ENCODE data around the gene POLD2.

DNA sequence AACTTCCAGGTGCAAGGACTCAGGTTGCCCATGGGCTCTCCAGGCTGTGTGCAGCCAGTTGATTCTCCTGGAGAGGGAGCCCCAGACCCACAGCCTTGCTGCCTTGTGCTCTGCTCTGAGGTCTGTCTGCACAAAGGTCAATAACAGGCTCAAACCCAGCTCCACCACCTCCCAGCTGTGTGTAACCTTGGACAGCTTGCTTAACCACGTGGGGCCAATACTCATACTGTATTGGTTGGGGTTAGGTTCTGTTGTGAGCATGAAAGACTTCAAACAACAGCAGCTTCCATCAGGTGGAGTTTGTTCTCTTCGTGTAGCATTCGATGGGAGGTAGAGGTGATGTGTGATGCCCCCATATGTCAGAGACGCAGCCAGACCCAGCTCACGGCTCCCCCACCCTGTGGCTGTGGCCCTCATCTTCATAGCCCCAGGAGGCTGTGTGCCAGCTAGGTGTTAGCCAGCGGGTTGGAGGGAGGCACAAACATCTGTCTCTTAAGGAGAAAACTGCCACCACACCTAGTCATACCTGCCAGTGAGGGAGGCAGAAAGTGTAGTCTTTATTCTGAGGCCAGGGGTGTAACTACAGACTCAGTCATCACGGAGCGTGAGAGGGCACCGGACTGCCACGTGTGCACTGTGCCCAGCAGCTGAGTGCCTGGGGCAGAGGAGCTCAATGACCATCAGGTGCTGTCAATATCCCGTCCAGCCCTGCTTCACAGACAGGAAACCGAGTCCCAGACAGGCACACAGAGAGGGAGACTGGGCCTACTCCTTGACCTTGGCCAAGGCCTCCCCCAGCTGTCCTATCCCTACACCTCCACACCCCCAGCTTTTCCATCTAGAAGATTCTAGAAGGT lies 8.1 kb upstream of the POLD2 start:
- TF ChIP-seq, protein P1, sequence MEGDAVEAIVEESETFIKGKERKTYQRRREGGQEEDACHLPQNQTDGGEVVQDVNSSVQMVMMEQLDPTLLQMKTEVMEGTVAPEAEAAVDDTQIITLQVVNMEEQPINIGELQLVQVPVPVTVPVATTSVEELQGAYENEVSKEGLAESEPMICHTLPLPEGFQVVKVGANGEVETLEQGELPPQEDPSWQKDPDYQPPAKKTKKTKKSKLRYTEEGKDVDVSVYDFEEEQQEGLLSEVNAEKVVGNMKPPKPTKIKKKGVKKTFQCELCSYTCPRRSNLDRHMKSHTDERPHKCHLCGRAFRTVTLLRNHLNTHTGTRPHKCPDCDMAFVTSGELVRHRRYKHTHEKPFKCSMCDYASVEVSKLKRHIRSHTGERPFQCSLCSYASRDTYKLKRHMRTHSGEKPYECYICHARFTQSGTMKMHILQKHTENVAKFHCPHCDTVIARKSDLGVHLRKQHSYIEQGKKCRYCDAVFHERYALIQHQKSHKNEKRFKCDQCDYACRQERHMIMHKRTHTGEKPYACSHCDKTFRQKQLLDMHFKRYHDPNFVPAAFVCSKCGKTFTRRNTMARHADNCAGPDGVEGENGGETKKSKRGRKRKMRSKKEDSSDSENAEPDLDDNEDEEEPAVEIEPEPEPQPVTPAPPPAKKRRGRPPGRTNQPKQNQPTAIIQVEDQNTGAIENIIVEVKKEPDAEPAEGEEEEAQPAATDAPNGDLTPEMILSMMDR (IDR thresholded peaks at IDR 0.05), result no peak
- no peak for TF ChIP-seq POLR2A (IDR thresholded peaks at IDR 0.05)

All from suprapubic skin (tissue), 3 donors.